GM12878 (cell line): ENCODE data around the gene SUGCT. TPM values are rescaled to one million over a fixed set of nuclear protein-coding genes. Genes with fewer than 3 reads are reported as not detected.
"Not testable (repeated sequence)": the region's sequence is repeated elsewhere in the genome, so short reads cannot be mapped to it uniquely, and the experiment has no call there.

Source experiments
- ATAC-seq: fragments of 200-7000 bp; cut with Tn5 transposase; 3 replicates; pipeline ENCODE4 v1.9.1; 2020; ENCODE audit warnings: mild to moderate bottlenecking, moderate library complexity
- BruUV-seq: library from RNA; stranded (reverse); fragments of 400-500 nt; replicated peaks from 2 replicates; lab custom pipeline; 2021; lab: Mats Ljungman, UMichigan
- CTCF ChIA-PET: fragments of 300-600 bp; sonication (Branson Sonifier 250); formaldehyde crosslinking; extraction: SDS; loops from one replicate; lab custom pipeline; 2021; ENCODE audit warnings: inconsistent platforms; lab: Yijun Ruan, JAX
- POLR2A ChIA-PET: fragments of 350-600 bp; formaldehyde crosslinking; extraction: SDS; loops from one replicate; lab custom pipeline; 2021; ENCODE audit warnings: inconsistent platforms; lab: Charles Lee
- RAD21 ChIA-PET: fragments of 300-600 bp; sonication (Branson Sonifier 250); formaldehyde crosslinking; loops from one replicate; lab custom pipeline; 2023; ENCODE audit warnings: antibody characterized with exemption; ENCODE audit not compliant: unreplicated experiment; lab: Charles Lee
- SMC1A ChIA-PET: fragments of 300-600 bp; sonication (Branson Sonifier 250); formaldehyde crosslinking; loops from one replicate; lab custom pipeline; 2023; ENCODE audit not compliant: unreplicated experiment, uncharacterized antibody; lab: Charles Lee
- DNase-seq: peaks from one replicate; pipeline ENCODE4 v3.0.0-alpha.2; 2011; ENCODE audit warnings: low read depth, low spot score
- FAIRE-seq: peaks from 3 replicates; lab custom pipeline; 2011; peaks lifted over from hg19 to GRCh38; lab: Jason Lieb, UNC
- H2AFZ ChIP-seq: 2 replicates; pipeline ENCODE4 v1.6.0; 2011; ENCODE audit warnings: low read depth, low read length, control low read depth; ENCODE audit not compliant: control insufficient read depth
- H3K27ac ChIP-seq: 2 replicates; pipeline ENCODE4 v1.5.1; 2011; ENCODE audit warnings: control low read depth; ENCODE audit not compliant: control insufficient read depth, insufficient read depth
- H3K27me3 ChIP-seq, 2 experiments: replicated peaks in 1 of 2; 2 replicates each; pipeline versions ENCODE4 v1.6.0 to v1.6.1; 2011; ENCODE audit warnings: low read length in 1 of 2; ENCODE audit not compliant: control insufficient read depth in 2 of 2, insufficient read depth in 2 of 2
- H3K36me3 ChIP-seq, 2 experiments: 2 replicates each; pipeline ENCODE4 v1.5.1; 2011; ENCODE audit warnings: low read length in 1 of 2; ENCODE audit not compliant: control insufficient read depth in 2 of 2, insufficient read depth in 2 of 2
- H3K4me1 ChIP-seq: 2 replicates; pipeline ENCODE4 v1.6.1; 2011; ENCODE audit warnings: mild to moderate bottlenecking, low read length, moderate library complexity, mixed read lengths; ENCODE audit not compliant: control insufficient read depth, insufficient read depth
- H3K4me2 ChIP-seq: 2 replicates; pipeline ENCODE4 v1.6.0; 2011; ENCODE audit warnings: control low read depth; ENCODE audit not compliant: control insufficient read depth, insufficient read depth
- H3K4me3 ChIP-seq: fragments of 200-600 bp; sonication (generic); 2 replicates; pipeline ENCODE4 v1.5.1; 2016
- H3K79me2 ChIP-seq: 2 replicates; pipeline ENCODE4 v1.6.0; 2011; ENCODE audit warnings: low read length; ENCODE audit not compliant: control insufficient read depth, insufficient read depth
- H3K9ac ChIP-seq: 2 replicates; pipeline ENCODE4 v1.8.0; 2011; ENCODE audit warnings: low read length, control low read depth, mixed read lengths; ENCODE audit not compliant: control insufficient read depth, insufficient read depth
- H3K9me3 ChIP-seq: replicated peaks from 3 replicates; pipeline ENCODE4 v1.5.1; 2011; ENCODE audit warnings: mild to moderate bottlenecking, low read length; ENCODE audit not compliant: control insufficient read depth, insufficient read depth
- H4K20me1 ChIP-seq: 2 replicates; pipeline ENCODE4 v1.6.0; 2011; ENCODE audit not compliant: control insufficient read depth, insufficient read depth
- MTA3 ChIP-seq: IDR thresholded peaks from 2 replicates; pipeline ENCODE4 v1.6.1; 2012; ENCODE audit warnings: low read length, inconsistent platforms, borderline replicate concordance
- WGBS: methylation state at CpG from one replicate; pipeline ENCODE4 v1.1.6; 2016; ENCODE audit warnings: low lambda C conversion rate; ENCODE audit not compliant: insufficient replicate concordance, insufficient coverage; ENCODE audit errors: missing lambda C conversion rate; 5-methylcytosine and 5-hydroxymethylcytosine counted together
- in situ Hi-C: fragments of 300-500 bp; cut with MboI; formaldehyde crosslinking; loops from 9 replicates; pipeline ENCODE4 v1.14.3; 2018; ENCODE audit warnings: mixed read lengths
- intact Hi-C: fragments of 100-400 bp; cut with micrococcal nuclease; formaldehyde crosslinking; loops from one replicate; pipeline ENCODE4 v1.14.2; 2022; ENCODE audit not compliant: unreplicated experiment
- polyA plus RNA-seq, 11 experiments: library from polyadenylated mRNA; depleted of rRNA in 4 of 11; unstranded in 6 of 11; stranded (reverse) in 5 of 11; fragments of >200 nt; fragmentation: Nextera tagmentation in 4 of 11; fragmentation: Illumina TruSeq in 1 of 11; extraction: Ambion mirVana in 4 of 11; extraction: Trizol in 1 of 11; gene quantifications; 1 replicate in 1 of 11; 2 replicates in 10 of 11; pipeline versions ENCODE4 v1.2.1 to v1.2.3, GENCODE V29; 2011 to 2016; ENCODE audit warnings: inconsistent platforms in 2 of 11, missing spikeins in 2 of 11, low read depth in 1 of 11
- total RNA-seq, 4 experiments: library from RNA; depleted of rRNA in 3 of 4; stranded (reverse); fragments of >200 nt in 3 of 4; fragmentation: Illumina TruSeq in 1 of 4; extraction: Trizol in 1 of 4; gene quantifications; 2 replicates each; pipeline versions ENCODE4 v1.2.1 to v1.2.3, GENCODE V29; 2013 to 2021

The SUGCT gene
- total and polyA plus RNA-seq, 10 of the 15 experiments (the other 5 are each of a cell fraction or from before 2014, with no cell fraction given): 0.08 to 1.2 (median 0.67) TPM; not detected in 1

DNA sequence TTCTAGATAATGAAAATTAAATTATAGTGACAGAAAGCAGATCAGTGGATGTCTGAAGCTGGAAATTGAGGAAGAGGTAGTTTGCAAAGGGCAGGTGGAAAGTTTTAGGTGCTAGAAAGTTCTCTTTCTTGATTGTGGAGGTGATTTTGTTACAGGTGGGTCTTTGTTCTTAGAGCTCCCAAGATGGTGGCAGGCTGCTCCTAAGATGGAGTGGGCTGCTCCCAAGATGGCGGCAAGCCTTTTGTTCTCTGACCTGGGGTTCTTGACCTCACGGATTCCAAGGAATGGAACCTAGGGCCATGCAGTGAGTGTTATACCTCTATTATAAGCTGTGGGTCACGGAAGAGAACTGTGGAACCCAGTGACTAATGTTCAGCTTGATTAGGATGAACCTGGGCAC, 32.5 kb downstream of the SUGCT start:
- FAIRE-seq (no peak), DNase-seq (no peak), ATAC-seq (no peak)
- Histone ChIP-seq H3K4me1 (no peaks in the 10 kb centered on the region), H3K9ac (no peak overlapping the region), H4K20me1 (no peaks in the 10 kb centered on the region), H3K36me3 (no peaks in the 10 kb centered on the region), H2AFZ (no peak overlapping the region), H3K4me3 (no peak overlapping the region), H3K27me3 (no peaks in the 10 kb centered on the region; a peak in 1 of 4 replicates), H3K79me2 (no peaks in the 10 kb centered on the region), H3K4me2 (no peak overlapping the region), H3K27ac (no peak overlapping the region), H3K9me3 (no peaks in the 10 kb centered on the region)
- POLR2A ChIA-PET: no interaction called here
- SMC1A ChIA-PET: no interaction called here
- intact Hi-C loops (no loop called here), in situ Hi-C loops (no loop called here)
- BruUV-seq: no TSS peak
- TF ChIP-seq MTA3: no peak
- WGBS: 33% methylated on average over 3 of the region's 3 CpGs
- RAD21 ChIA-PET: no interaction called here
- CTCF ChIA-PET: no interaction called here

DNA sequence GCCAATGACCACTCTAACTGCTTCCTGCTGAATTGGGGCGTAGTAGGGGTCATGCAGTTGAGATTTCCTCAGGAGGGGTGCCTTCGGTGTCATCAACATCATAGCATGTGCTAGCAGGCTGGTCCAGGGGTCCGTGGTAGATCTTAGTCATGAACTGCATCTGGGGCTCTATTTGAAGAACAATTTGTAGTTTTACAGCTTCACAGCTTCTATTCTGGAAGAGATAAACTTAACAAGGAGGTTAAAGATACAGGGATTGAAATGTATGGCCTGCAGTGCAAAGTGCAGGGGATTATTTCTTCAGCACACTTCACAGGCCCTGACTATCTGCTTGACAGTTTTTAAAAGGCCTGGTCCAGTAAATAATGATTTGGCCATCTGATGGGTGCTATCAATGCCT, 33.5 kb downstream of the SUGCT start:
- RAD21 ChIA-PET, H2AFZ ChIP-seq, FAIRE-seq, CTCF ChIA-PET, BruUV-seq, H3K4me2 ChIP-seq, H4K20me1 ChIP-seq, DNase-seq, in situ Hi-C loops, H3K9me3 ChIP-seq, H3K9ac ChIP-seq, SMC1A ChIA-PET, ATAC-seq, H3K27me3 ChIP-seq, intact Hi-C loops, H3K79me2 ChIP-seq, H3K4me3 ChIP-seq, H3K4me1 ChIP-seq, POLR2A ChIA-PET, H3K27ac ChIP-seq, H3K36me3 ChIP-seq: not testable (repeated sequence)
- WGBS: 3% methylated on average over 3 of the region's 3 CpGs

DNA sequence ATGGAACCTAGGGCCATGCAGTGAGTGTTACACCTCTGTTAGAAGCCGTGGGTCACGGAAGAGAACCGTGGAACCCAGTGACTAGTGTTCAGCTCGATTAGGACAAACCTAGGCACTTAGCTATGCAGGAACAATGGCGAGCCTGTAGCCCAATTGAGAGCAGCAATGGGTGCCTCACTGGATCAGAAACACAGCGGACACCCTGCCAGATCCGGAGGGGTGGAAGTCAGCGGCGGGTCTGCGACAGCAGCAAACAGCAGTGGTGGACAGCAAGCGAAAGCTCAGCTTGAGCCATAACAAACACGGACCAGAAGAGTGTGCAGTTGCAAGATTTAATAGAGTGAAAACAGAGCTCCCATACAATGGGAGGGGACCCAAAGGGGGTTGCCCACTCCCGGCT, 38.3 kb downstream of the SUGCT start:
- CTCF ChIA-PET, H3K27me3 ChIP-seq, BruUV-seq, DNase-seq, H2AFZ ChIP-seq, H3K79me2 ChIP-seq, FAIRE-seq, POLR2A ChIA-PET, H3K4me1 ChIP-seq, SMC1A ChIA-PET, intact Hi-C loops, H3K27ac ChIP-seq, ATAC-seq, H3K9me3 ChIP-seq, H3K36me3 ChIP-seq, H4K20me1 ChIP-seq, H3K4me2 ChIP-seq, H3K4me3 ChIP-seq, RAD21 ChIA-PET, H3K9ac ChIP-seq, in situ Hi-C loops: not testable (repeated sequence)
- 35% methylated on average over 12 of the region's 13 CpGs for WGBS

DNA sequence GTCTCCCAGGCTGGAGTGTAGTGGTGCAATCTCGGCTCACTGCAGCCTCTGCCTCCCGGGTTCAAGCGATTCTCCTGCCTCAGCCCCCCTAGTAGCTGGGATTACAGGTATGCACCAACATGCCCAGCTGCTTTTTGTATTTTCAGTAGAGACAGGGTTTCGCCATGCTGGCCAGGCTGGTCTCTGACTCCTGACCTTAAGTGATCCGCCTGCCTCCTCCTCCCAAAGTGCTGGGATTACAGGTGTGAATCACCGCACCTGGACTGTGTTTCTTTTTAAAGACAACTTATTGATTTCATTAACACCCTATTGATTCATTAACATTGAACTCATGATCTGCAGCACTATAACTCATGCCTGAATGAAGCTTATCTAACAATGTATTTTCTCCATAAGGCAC, 40.5 kb downstream of the SUGCT start:
- POLR2A ChIA-PET, ATAC-seq, H3K4me3 ChIP-seq, BruUV-seq, H3K36me3 ChIP-seq, H3K27me3 ChIP-seq, DNase-seq, RAD21 ChIA-PET, H3K4me1 ChIP-seq, intact Hi-C loops, H3K4me2 ChIP-seq, H3K9ac ChIP-seq, H2AFZ ChIP-seq, H4K20me1 ChIP-seq, H3K79me2 ChIP-seq, CTCF ChIA-PET, H3K9me3 ChIP-seq, H3K27ac ChIP-seq, SMC1A ChIA-PET, FAIRE-seq, in situ Hi-C loops: not testable (repeated sequence)
- 22% methylated on average over 6 of the region's 6 CpGs for WGBS
